Astrocyte (in vitro differentiated cells and primary cell): ENCODE measurements around the gene MDN1. TPM values are rescaled to one million over a fixed set of nuclear protein-coding genes. Genes with fewer than 3 reads are reported as not detected.

Experiments
- DNase-seq: peaks from one replicate; pipeline ENCODE4 v3.0.0-alpha.2; 2010; ENCODE audit warnings: low read depth
- FAIRE-seq: peaks from 2 replicates; lab custom pipeline; 2011; peaks lifted over from hg19 to GRCh38; lab: Jason Lieb, UNC
- H2AFZ ChIP-seq: 2 replicates; pipeline ENCODE4 v1.6.0; 2012; ENCODE audit warnings: low read depth, low read length, inconsistent platforms
- H3K27ac ChIP-seq: 2 replicates; pipeline ENCODE4 v1.5.1; 2011; ENCODE audit warnings: low read depth, low read length, inconsistent platforms
- H3K27me3 ChIP-seq: 2 replicates; pipeline ENCODE4 v1.6.0; 2011; ENCODE audit warnings: low read length, inconsistent platforms; ENCODE audit not compliant: insufficient read depth
- H3K36me3 ChIP-seq: 2 replicates; pipeline ENCODE4 v1.5.1; 2011; ENCODE audit warnings: low read length, inconsistent platforms; ENCODE audit not compliant: insufficient read depth
- H3K4me1 ChIP-seq: 2 replicates; pipeline ENCODE4 v1.5.1; 2011; ENCODE audit warnings: low read length, inconsistent platforms; ENCODE audit not compliant: insufficient read depth
- H3K4me2 ChIP-seq: 2 replicates; pipeline ENCODE4 v1.6.0; 2012; ENCODE audit warnings: low read length, inconsistent platforms
- H3K4me3 ChIP-seq: 2 replicates; pipeline ENCODE4 v1.5.1; 2011; ENCODE audit warnings: low read depth, mild to moderate bottlenecking, low read length, inconsistent platforms; ENCODE audit not compliant: insufficient read depth
- H3K79me2 ChIP-seq: 2 replicates; pipeline ENCODE4 v1.6.0; 2012; ENCODE audit warnings: mild to moderate bottlenecking, low read length, inconsistent platforms; ENCODE audit not compliant: insufficient read depth
- H3K9ac ChIP-seq: 2 replicates; pipeline ENCODE4 v1.6.0; 2012; ENCODE audit warnings: mild to moderate bottlenecking, low read length, inconsistent platforms
- H3K9me3 ChIP-seq: 2 replicates; pipeline ENCODE4 v1.5.1; 2012; ENCODE audit warnings: low read depth, mild to moderate bottlenecking, low read length, inconsistent platforms; ENCODE audit not compliant: insufficient read depth
- H4K20me1 ChIP-seq: 2 replicates; pipeline ENCODE4 v1.6.0; 2012; ENCODE audit warnings: low read length, inconsistent platforms; ENCODE audit not compliant: insufficient read depth
- H3K27ac Mint-ChIP-seq: one replicate; pipeline ENCODE4 v1.8.0; 2021; ENCODE audit warnings: mild to moderate bottlenecking, mixed read lengths; ENCODE audit not compliant: unreplicated experiment
- H3K27me3 Mint-ChIP-seq: one replicate; pipeline ENCODE4 v1.8.0; 2021; ENCODE audit warnings: low read depth, mixed read lengths; ENCODE audit not compliant: unreplicated experiment
- H3K36me3 Mint-ChIP-seq: one replicate; pipeline ENCODE4 v1.8.0; 2021; ENCODE audit warnings: low read depth, mixed read lengths; ENCODE audit not compliant: unreplicated experiment
- H3K4me1 Mint-ChIP-seq: one replicate; pipeline ENCODE4 v1.8.0; 2021; ENCODE audit warnings: low read depth, mixed read lengths; ENCODE audit not compliant: unreplicated experiment
- H3K4me3 Mint-ChIP-seq: one replicate; pipeline ENCODE4 v1.8.0; 2021; ENCODE audit warnings: mild to moderate bottlenecking, moderate library complexity, mixed read lengths; ENCODE audit not compliant: unreplicated experiment
- H3K9me3 Mint-ChIP-seq: one replicate; pipeline ENCODE4 v1.8.0; 2021; ENCODE audit warnings: mild to moderate bottlenecking, mixed read lengths; ENCODE audit not compliant: unreplicated experiment
- CTCF ChIP-seq: IDR thresholded peaks from 2 replicates; pipeline ENCODE4 v1.5.1; 2011; ENCODE audit warnings: low read depth, mild to moderate bottlenecking, inconsistent platforms, low read length, moderate library complexity; ENCODE audit not compliant: insufficient read depth
- EZH2 ChIP-seq: IDR thresholded peaks from 2 replicates; pipeline ENCODE4 v1.6.1; 2012; ENCODE audit warnings: mild to moderate bottlenecking, low read length, inconsistent platforms; ENCODE audit not compliant: insufficient read depth
- total RNA-seq: library from RNA; stranded (reverse); gene quantifications from 2 replicates; pipeline ENCODE4 v1.2.1, GENCODE V29; 2021

The MDN1 gene
- total RNA-seq, 1 donor from 2014 or later, result 35.7 TPM

DNA sequence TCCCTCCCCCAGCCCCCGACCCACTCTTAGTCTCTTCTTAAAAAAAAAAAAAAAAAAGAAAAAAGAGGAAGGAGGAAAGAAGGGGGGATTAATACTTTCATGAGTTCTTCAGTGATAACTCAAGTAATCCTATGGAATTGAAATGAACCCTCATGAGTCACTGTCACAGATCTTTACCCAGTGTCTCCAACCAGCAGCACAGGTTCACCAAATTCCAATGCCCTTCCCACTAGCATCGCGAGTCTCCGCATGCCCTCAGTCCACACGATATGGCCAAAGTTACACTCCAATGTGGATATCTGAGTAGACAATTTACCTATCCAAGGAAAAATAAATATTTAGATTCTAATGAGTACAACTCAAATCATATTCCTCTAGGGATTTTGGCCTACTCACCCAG lies 74.5 kb downstream of the MDN1 start:
- Histone ChIP-seq H3K4me1 (no peaks in the 10 kb centered on the region), H3K9ac (no peak overlapping the region), H3K36me3 (peaks cover 33% of the 10 kb centered on the region), H4K20me1 (no peaks in the 10 kb centered on the region), H3K4me3 (no peak overlapping the region), H3K79me2 (no peaks in the 10 kb centered on the region), H3K27me3 (no peaks in the 10 kb centered on the region), H2AFZ (no peak overlapping the region), H3K27ac (no peak overlapping the region), H3K4me2 (no peak overlapping the region), H3K9me3 (no peaks in the 10 kb centered on the region)
- Mint-ChIP-seq H3K27ac (no peak overlapping the region), H3K4me1 (peaks cover 2% of the 10 kb centered on the region), H3K4me3 (no peak overlapping the region), H3K9me3 (no peaks in the 10 kb centered on the region), H3K27me3 (no peaks in the 10 kb centered on the region), H3K36me3 (peaks cover 20% of the 10 kb centered on the region)
- TF ChIP-seq EZH2 (no peak), CTCF (no peak)
- no peak for FAIRE-seq
- no peak for DNase-seq

DNA sequence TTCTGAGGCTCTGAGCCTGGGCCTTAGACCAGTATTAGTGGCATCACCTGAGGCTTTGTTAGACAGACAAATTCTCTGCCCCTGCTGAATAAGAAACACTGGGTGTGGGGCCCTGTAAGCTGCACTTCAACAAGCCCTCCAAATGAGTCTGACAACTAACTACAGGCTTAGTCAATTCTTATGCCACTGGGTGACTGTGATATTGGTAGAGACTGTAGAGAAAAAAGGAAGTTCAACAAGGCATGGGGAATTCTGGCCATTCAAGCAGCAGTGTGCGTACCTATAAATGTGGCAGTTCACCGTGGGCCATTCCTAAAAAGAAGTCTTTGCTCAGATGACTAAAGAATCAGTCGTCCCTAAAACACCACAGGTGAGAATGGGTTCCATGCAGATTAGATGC lies 82.7 kb downstream of the MDN1 start:
- Mint-ChIP-seq H3K4me3 (no peak overlapping the region), H3K9me3 (no peaks in the 10 kb centered on the region), H3K27ac (no peak overlapping the region), H3K27me3 (no peaks in the 10 kb centered on the region), H3K36me3 (peaks cover 11% of the 10 kb centered on the region), H3K4me1 (peaks cover 5% of the 10 kb centered on the region)
- H3K4me1 ChIP-seq, result no peaks in the 10 kb centered on the region
- H3K4me3 ChIP-seq, result no peak overlapping the region
- no peak overlapping the region for H3K27ac ChIP-seq
- FAIRE-seq (no peak), DNase-seq (no peak)
- TF ChIP-seq EZH2, result no peak
- TF ChIP-seq CTCF, result no peak
- no peak overlapping the region for H2AFZ ChIP-seq
- no peaks in the 10 kb centered on the region for H3K79me2 ChIP-seq
- H3K4me2 ChIP-seq, result no peak overlapping the region
- H3K9me3 ChIP-seq, result no peaks in the 10 kb centered on the region
- H4K20me1 ChIP-seq, result no peaks in the 10 kb centered on the region
- H3K9ac ChIP-seq, result no peak overlapping the region
- peaks cover 27% of the 10 kb centered on the region for H3K36me3 ChIP-seq
- H3K27me3 ChIP-seq, result no peaks in the 10 kb centered on the region

- Histone ChIP-seq H3K4me2 (no peak overlapping the region), H3K36me3 (peaks cover 38% of the 10 kb centered on the region), H2AFZ (no peak overlapping the region), H3K27me3 (no peaks in the 10 kb centered on the region), H3K79me2 (no peaks in the 10 kb centered on the region), H3K9ac (no peak overlapping the region), H3K27ac (no peak overlapping the region), H3K4me1 (no peaks in the 10 kb centered on the region), H3K4me3 (no peak overlapping the region), H4K20me1 (no peaks in the 10 kb centered on the region), H3K9me3 (no peaks in the 10 kb centered on the region)
- DNase-seq, result peak; percentile 10
- Mint-ChIP-seq H3K27me3 (no peaks in the 10 kb centered on the region), H3K4me3 (no peak overlapping the region), H3K9me3 (no peaks in the 10 kb centered on the region), H3K4me1 (peaks cover 5% of the 10 kb centered on the region), H3K36me3 (peaks cover 19% of the 10 kb centered on the region), H3K27ac (peak overlapping the region; percentile 87)
- no peak for FAIRE-seq
- no peak for TF ChIP-seq CTCF
Observed at GRCh38 chr6:89734526-89734925, 85.1 kb downstream of the MDN1 start.
